ENCODE measurements around the gene SGF29. TPM values are rescaled to one million over a fixed set of nuclear protein-coding genes. Genes with fewer than 3 reads are reported as not detected.

The SGF29 gene
- total RNA-seq, 1 experiment from 2014 or later = 45.3 TPM

DNA sequence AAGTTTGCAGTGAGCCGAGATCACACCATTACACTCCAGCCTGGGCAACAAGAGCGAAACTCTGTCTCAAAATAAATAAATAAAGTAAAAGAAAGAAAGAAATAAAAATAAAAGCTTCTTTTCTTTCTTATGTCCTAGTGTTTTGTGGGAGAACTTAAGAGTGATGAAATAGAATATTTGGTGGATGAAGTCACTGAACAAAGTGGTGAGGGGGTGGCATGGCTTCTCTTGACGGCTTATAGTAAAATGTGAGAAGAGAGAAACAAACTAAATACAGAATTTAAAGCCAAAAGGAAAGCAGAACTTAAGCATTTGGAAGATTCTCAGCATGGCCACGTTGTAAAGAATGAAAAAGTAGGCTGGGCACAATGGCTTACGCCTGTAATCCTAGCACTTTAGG, 15.3 kb downstream of the SGF29 start:
- DNase-seq = no peak
- H3K4me2 ChIP-seq = no peak overlapping the region
- CTCF ChIA-PET = interaction anchor here (0.7 kb wide), 2 partner anchors 15 to 48 kb away, joined by 6 to 8 read pairs; no protein-coding TSS in a partner anchor
- H3K27me3 ChIP-seq (ENCODE audit: insufficient read depth, low read depth) = no peaks in the 10 kb centered on the region
- H3K9me2 ChIP-seq (ENCODE audit: insufficient read depth) = 0 out of 2 replicates have a peak, but pooled peaks cover 3% of the 10 kb centered on the region
- H3K79me2 ChIP-seq (ENCODE audit: low read depth) = no peaks in the 10 kb centered on the region
- no peak overlapping the region for H3K27ac ChIP-seq
- H3F3A ChIP-seq (ENCODE audit: insufficient read depth, low read depth) = no peaks in the 10 kb centered on the region
- no peak for TF ChIP-seq EZH2 (IDR thresholded peaks at IDR 0.05; ENCODE audit: low read depth)
- TF ChIP-seq, protein P1, sequence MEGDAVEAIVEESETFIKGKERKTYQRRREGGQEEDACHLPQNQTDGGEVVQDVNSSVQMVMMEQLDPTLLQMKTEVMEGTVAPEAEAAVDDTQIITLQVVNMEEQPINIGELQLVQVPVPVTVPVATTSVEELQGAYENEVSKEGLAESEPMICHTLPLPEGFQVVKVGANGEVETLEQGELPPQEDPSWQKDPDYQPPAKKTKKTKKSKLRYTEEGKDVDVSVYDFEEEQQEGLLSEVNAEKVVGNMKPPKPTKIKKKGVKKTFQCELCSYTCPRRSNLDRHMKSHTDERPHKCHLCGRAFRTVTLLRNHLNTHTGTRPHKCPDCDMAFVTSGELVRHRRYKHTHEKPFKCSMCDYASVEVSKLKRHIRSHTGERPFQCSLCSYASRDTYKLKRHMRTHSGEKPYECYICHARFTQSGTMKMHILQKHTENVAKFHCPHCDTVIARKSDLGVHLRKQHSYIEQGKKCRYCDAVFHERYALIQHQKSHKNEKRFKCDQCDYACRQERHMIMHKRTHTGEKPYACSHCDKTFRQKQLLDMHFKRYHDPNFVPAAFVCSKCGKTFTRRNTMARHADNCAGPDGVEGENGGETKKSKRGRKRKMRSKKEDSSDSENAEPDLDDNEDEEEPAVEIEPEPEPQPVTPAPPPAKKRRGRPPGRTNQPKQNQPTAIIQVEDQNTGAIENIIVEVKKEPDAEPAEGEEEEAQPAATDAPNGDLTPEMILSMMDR (conservative IDR thresholded peaks at IDR 0.05) = no peak
- POLR2A ChIA-PET (ENCODE audit: unreplicated experiment) = no interaction called here
- peaks cover 16% of the 10 kb centered on the region for H3K9me3 ChIP-seq (ENCODE audit: insufficient read depth, low read depth)
- intact Hi-C loops (cut with micrococcal nuclease; ENCODE audit: unreplicated experiment) = no loop called here
- no peak overlapping the region for H2AFZ ChIP-seq
- BruUV-seq (replicated peaks) = no TSS peak
- H3K36me3 ChIP-seq (ENCODE audit: low read depth) = peaks cover 7% of the 10 kb centered on the region; the same call in 1 of the 2 replicates
- H3K4me3 ChIP-seq = no peak overlapping the region
- no peaks in the 10 kb centered on the region for H4K20me1 ChIP-seq (ENCODE audit: insufficient read depth)
- H3K4me1 ChIP-seq (replicated peaks; ENCODE audit: insufficient read depth) = no peaks in the 10 kb centered on the region

DNA sequence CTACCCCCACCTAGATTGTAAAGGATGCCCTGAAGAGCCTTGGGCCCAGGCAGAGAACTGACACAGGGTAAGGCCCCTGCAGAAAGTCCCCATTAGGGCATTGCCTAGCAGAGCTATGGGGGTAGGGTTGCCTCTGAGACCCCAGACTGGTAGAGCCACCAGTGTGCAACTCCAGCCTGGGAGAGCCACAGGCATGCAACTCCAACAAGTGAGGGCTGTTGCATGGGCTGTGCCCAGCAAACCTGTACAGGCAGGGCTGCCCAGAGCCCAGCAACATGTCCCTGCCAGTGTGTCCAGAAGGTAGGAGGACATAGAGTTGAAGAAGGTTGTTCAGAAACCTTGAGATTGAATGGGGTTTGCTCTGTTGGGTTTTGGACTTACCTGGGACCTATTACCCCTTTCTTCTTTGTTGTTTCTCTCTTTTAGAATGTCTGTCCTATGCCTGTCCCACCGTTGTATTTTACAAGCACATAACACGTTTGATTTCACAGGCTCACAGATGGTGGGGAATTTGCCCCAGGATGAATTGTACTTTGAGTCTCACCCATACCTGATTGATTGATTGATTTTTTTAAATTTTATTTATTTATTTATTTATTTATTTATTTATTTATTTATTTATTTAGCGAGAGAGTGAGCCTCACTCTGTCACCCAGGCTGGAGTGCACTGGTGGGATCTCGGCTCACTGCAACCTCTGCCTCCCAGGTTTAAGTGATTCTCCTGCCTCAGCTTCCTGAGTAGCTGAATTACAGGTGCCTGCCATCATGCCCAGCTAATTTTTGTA, 16.4 kb downstream of the SGF29 start:
- POLR2A ChIA-PET (ENCODE audit: unreplicated experiment) = interaction anchor here (0.5 kb wide), 1 partner anchor 23 kb away, joined by 3 read pairs; no protein-coding TSS in a partner anchor
- peaks cover 7% of the 10 kb centered on the region; the same call in 1 of the 2 replicates for H3K36me3 ChIP-seq (ENCODE audit: low read depth)
- DNase-seq = no peak
- no peaks in the 10 kb centered on the region for H3K27me3 ChIP-seq (ENCODE audit: insufficient read depth, low read depth)
- no peaks in the 10 kb centered on the region for H4K20me1 ChIP-seq (ENCODE audit: insufficient read depth)
- CTCF ChIA-PET = no interaction called here
- BruUV-seq (replicated peaks) = no TSS peak
- TF ChIP-seq, protein P1 (conservative IDR thresholded peaks at IDR 0.05) = no peak
- no peak for TF ChIP-seq EZH2 (IDR thresholded peaks at IDR 0.05; ENCODE audit: low read depth)
- intact Hi-C loops (cut with micrococcal nuclease; ENCODE audit: unreplicated experiment) = no loop called here
- H2AFZ ChIP-seq = no peak overlapping the region
- no peaks in the 10 kb centered on the region for H3K4me1 ChIP-seq (replicated peaks; ENCODE audit: insufficient read depth)
- no peak overlapping the region for H3K4me2 ChIP-seq
- H3K4me3 ChIP-seq = no peak overlapping the region
- 0 out of 2 replicates have a peak, but pooled peaks cover 3% of the 10 kb centered on the region for H3K9me2 ChIP-seq (ENCODE audit: insufficient read depth)
- H3K9me3 ChIP-seq (ENCODE audit: insufficient read depth, low read depth) = peaks cover 16% of the 10 kb centered on the region
- H3K79me2 ChIP-seq (ENCODE audit: low read depth) = no peaks in the 10 kb centered on the region
- no peak overlapping the region for H3K27ac ChIP-seq
- H3F3A ChIP-seq (ENCODE audit: insufficient read depth, low read depth) = no peaks in the 10 kb centered on the region

DNA sequence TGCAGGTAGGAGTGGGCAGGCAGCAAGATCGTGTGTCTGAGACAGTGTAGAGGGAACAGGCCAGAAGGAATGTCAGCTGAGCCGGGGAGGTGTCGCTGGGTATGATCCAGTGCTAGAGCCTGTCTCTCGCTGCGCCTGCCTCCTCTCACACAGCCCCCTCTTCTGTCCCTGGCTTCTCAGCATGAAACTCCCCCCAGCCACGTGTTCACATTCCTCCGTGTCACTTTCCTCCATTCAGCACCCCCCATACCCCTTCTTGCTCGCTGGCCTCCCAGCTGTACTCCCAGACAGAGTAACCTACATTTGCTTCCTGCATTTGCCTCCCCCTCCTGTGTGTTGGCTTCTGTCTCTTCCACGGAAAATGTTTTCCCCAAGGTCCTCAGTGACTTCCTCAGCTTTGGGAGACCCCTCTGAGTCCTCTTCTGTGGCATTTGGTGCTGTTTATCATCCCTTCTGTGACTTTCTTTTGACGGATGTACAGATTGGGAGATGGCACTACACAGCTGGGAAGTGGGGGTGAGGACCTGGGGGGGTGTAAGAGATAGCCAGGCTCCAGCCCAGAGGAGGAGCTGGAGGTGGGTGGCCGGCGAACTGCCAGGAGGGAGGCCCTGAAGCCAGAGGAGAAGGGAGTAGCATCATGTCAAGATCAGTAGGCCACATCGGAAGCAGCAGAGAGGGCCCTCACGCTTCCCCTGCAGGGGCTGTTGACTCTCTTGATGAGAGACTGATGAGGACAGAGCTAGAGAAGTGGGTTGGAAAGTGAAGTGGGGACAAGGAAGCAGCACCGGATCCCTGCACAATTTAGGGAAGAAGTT, 19.2 kb downstream of the SGF29 start:
- Histone ChIP-seq H3K4me2 (no peak overlapping the region), H3K79me2 (ENCODE audit: low read depth) (no peaks in the 10 kb centered on the region), H2AFZ (no peak overlapping the region), H3K4me3 (no peak overlapping the region), H3K9me3 (ENCODE audit: insufficient read depth, low read depth) (no peaks in the 10 kb centered on the region; the same call in 1 of the 2 replicates), H3F3A (ENCODE audit: insufficient read depth, low read depth) (no peaks in the 10 kb centered on the region), H4K20me1 (ENCODE audit: insufficient read depth) (no peaks in the 10 kb centered on the region; the same call in 1 of the 2 replicates), H3K36me3 (ENCODE audit: low read depth) (no peaks in the 10 kb centered on the region), H3K27ac (no peak overlapping the region), H3K9me2 (ENCODE audit: insufficient read depth) (0 out of 2 replicates have a peak, but pooled peaks cover 3% of the 10 kb centered on the region), H3K27me3 (ENCODE audit: insufficient read depth, low read depth) (no peaks in the 10 kb centered on the region), H3K4me1 (replicated peaks; ENCODE audit: insufficient read depth) (no peaks in the 10 kb centered on the region)
- TF ChIP-seq, protein P1 (conservative IDR thresholded peaks at IDR 0.05) = no peak
- no peak for TF ChIP-seq EZH2 (IDR thresholded peaks at IDR 0.05; ENCODE audit: low read depth)
- BruUV-seq (replicated peaks) = no TSS peak
- DNase-seq = no peak
- CTCF ChIA-PET = interaction anchor here (0.7 kb wide), 1 partner anchor 256 kb away, joined by 3 read pairs; no protein-coding TSS in a partner anchor
- intact Hi-C loops (cut with micrococcal nuclease; ENCODE audit: unreplicated experiment) = no loop called here
- POLR2A ChIA-PET (ENCODE audit: unreplicated experiment) = no interaction called here

Data from PC-9 (cell line).